Measurements from ENCODE around the gene SIRT4. TPM values are rescaled to one million over a fixed set of nuclear protein-coding genes. Genes with fewer than 3 reads are reported as not detected.

The SIRT4 gene
- total RNA-seq, 1 donor, result 1.1 TPM

Small RNAs within 50 kb of the gene (small RNA-seq; reads per million reads assigned to genes)
- gene RNU4-1, result 136 reads per million, percentile 97 among the genes with 10 or more reads in this experiment
- 404 reads per million, percentile 98 among the genes with 10 or more reads in this experiment for gene RNU4-2
- not detected for gene RNU6-1088P

Other genes starting within 250 kb of the SIRT4 start
- gene RAB35, start 185.6 kb upstream of the SIRT4 start, total RNA-seq, result 25.0 and 27.4 TPM in 2 replicates
- 103 and 143 TPM in 2 replicates for gene GCN1, start 107.6 kb upstream of the SIRT4 start, total RNA-seq
- gene RPLP0, start 101.2 kb upstream of the SIRT4 start, total RNA-seq, result 2,042 and 2,075 TPM in 2 replicates
- gene PXN, start 36.6 kb upstream of the SIRT4 start, total RNA-seq, result 41.6 and 46.3 TPM in 2 replicates
- gene RNU4-2, start 10.4 kb upstream of the SIRT4 start, total RNA-seq, result under 0.01 TPM in 2 replicates
- under 0.01 TPM in 2 replicates for gene RNU4-1, start 9.1 kb upstream of the SIRT4 start, total RNA-seq
- gene PLA2G1B, start 25.5 kb downstream of the SIRT4 start, total RNA-seq, result not detected in 2 replicates
- gene MSI1, start 66.8 kb downstream of the SIRT4 start, total RNA-seq, result under 0.01 TPM in 2 replicates
- 224 and 256 TPM in 2 replicates for gene COX6A1, start 135.8 kb downstream of the SIRT4 start, total RNA-seq
- 19.2 and 19.9 TPM in 2 replicates for gene TRIAP1, start 144.1 kb downstream of the SIRT4 start, total RNA-seq
- 14.5 and 20.0 TPM in 2 replicates for gene GATC, start 144.1 kb downstream of the SIRT4 start, total RNA-seq
- 103 and 107 TPM in 2 replicates for gene SRSF9, start 167.4 kb downstream of the SIRT4 start, total RNA-seq
- 162 and 168 TPM in 2 replicates for gene DYNLL1, start 193.8 kb downstream of the SIRT4 start, total RNA-seq
- gene COQ5, start 226.8 kb downstream of the SIRT4 start, total RNA-seq, result 15.2 and 19.2 TPM in 2 replicates
- gene RNF10, start 232.0 kb downstream of the SIRT4 start, total RNA-seq, result 117 and 122 TPM in 2 replicates